Activated CD8-positive, alpha-beta memory T cell treated with anti-CD3 and anti-CD28 coated beads for 48 hours (primary cell): Measurements from ENCODE around the gene NUP98.

Experiments
- DNase-seq, 3 experiments: peaks; one replicate each; pipeline ENCODE4 v3.0.0-alpha.2; 2020; ENCODE audit warnings: low read depth in 2 of 3, low spot score in 2 of 3

Gene NUP98

DNA sequence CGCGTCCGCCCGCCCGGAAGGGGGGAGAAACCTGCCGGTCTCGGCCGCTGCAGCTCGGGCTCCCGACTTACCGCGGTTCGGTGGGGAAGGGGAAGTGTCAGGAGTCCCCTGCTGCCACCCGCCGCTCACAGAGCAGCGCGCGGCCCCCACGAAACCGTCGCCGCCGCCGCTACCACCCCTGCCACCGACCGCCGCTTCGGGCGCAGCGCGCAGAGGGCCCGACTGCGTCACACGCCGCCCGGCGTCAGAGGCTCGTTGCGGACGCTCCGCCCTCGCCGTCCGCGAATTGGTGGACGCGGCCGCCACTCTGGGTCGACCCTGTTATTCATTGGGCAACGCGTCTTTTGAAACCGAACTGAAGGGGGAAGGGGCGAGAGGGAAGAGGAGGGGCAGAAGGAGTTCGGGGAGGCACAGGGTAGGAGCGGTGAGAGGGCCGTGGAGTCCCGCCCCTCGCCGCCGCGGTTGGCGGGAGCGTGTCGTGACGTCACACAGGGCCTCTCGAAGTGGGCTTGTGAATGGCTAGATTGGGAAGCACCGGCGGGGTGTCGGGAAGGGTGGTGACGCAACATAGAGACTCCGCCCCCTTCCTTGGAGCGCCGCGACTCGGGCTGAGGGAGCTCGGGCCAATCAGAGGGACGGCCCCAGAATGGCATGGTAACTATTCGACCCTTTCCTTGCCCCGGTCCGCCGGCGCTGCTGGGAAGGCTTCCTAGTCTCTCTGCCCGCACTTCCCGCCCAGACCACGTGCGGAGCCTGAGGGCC is at the start of gene NUP98:
NUP98 (minus strand) TSS at position 226 of the 762 bp plus-strand sequence. CDS start 15,437 bp downstream, outside the sequence.
- peak; percentile 94 to 100 (median 99) for DNase-seq

GRCh38 chr11:3845670-3846069 is 48.3 kb upstream of the NUP98 start:
- no peak for DNase-seq

- DNase-seq = no peak
Measured at GRCh38 chr11:3845246-3845645, 47.9 kb upstream of the NUP98 start.

DNA sequence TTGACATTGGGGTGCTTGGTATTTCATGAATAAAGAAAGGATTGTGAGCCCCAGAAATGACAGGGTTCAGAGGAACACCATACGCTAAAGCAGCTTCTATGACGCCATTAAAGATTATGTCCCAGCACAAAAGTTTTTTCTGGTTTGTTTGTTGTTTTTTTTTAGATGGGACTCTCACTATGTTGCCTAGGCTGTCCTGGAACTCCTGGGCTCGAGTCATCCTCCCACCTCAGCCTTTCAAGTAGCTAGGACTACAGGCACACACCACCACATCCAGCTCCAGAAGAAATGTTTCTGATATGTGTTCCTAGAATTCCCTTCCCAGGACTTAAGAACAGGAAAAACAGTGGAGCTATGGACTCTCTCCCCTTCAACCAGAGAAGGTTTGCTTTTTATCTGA is 46.0 kb upstream of the NUP98 start:
- no peak for DNase-seq

GRCh38 chr11:3841426-3842350 is 44.3 kb upstream of the NUP98 start:
- peak in 2 of 3 experiments; percentile 80 to 95 for DNase-seq

GRCh38 chr11:3840870-3841425 is 43.6 kb upstream of the NUP98 start, which contains the start of gene RHOG:
RHOG (minus strand) TSS chr11:3840959; CDS start chr11:3828138, 12,821 bp downstream.
- DNase-seq = peak in 1 of 3 experiments; percentile 86

- DNase-seq = peak in 1 of 3 experiments; percentile 47
Measured at GRCh38 chr11:3840004-3840869, 42.9 kb upstream of the NUP98 start.

GRCh38 chr11:3838504-3838903 is 41.1 kb upstream of the NUP98 start:
- no peak for DNase-seq

GRCh38 chr11:3837793-3838192 is 40.4 kb upstream of the NUP98 start:
- no peak for DNase-seq

- DNase-seq = no peak
Measured at GRCh38 chr11:3836903-3837302, 39.5 kb upstream of the NUP98 start.

- DNase-seq = no peak
Measured at GRCh38 chr11:3835751-3836150, 38.4 kb upstream of the NUP98 start.

GRCh38 chr11:3834664-3835461 is 37.5 kb upstream of the NUP98 start:
- DNase-seq = no peak

GRCh38 chr11:3834349-3834663 is 37.0 kb upstream of the NUP98 start:
- no peak for DNase-seq

- DNase-seq = no peak
Measured at GRCh38 chr11:3833449-3833848, 36.1 kb upstream of the NUP98 start.

- DNase-seq = no peak
Measured at GRCh38 chr11:3832816-3833215, 35.5 kb upstream of the NUP98 start.

- DNase-seq = no peak
Measured at GRCh38 chr11:3831378-3832239, 34.3 kb upstream of the NUP98 start.

DNA sequence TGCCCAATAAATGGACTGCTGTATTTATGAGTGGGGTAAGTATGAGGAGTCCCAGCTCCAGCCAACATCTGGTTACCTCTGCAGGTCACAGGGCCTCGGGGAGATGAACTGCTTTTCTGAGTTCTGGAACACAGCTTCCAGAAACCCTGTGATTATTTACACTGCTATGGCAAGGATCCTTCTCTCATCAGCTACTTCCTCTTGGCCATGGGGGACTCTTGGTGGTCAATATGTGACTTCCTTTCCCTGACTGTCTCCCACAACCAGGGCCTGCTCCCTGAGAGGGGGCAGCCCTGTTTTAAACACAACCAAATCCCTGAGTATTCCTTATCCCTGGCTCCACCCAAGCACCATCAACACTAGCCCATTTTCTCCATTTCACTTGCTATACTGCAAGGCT is 33.4 kb upstream of the NUP98 start:
- DNase-seq = no peak

GRCh38 chr11:3830088-3830487 is 32.7 kb upstream of the NUP98 start:
- no peak for DNase-seq
